Keratinocyte (primary cell): ENCODE data around the gene LRRC3B. TPM values are rescaled to one million over a fixed set of nuclear protein-coding genes. Genes with fewer than 3 reads are reported as not detected.

Source experiments
- DNase-seq: peaks from one replicate; pipeline ENCODE4 v3.0.0-alpha.2; 2011; ENCODE audit warnings: low read depth, missing footprints, low spot score
- FAIRE-seq: peaks from 2 replicates; lab custom pipeline; 2011; peaks lifted over from hg19 to GRCh38; lab: Jason Lieb, UNC
- H2AFZ ChIP-seq: 2 replicates; pipeline ENCODE4 v1.6.0; 2012; ENCODE audit warnings: low read length, control low read depth, inconsistent platforms; ENCODE audit not compliant: control insufficient read depth
- H3K27ac ChIP-seq: 2 replicates; pipeline ENCODE4 v1.5.1; 2011; ENCODE audit warnings: low read length; ENCODE audit not compliant: control insufficient read depth, insufficient read depth
- H3K27me3 ChIP-seq: 3 replicates; pipeline ENCODE4 v1.6.0; 2011; ENCODE audit warnings: low read length; ENCODE audit not compliant: control insufficient read depth, insufficient read depth; ENCODE audit errors: extremely low read depth
- H3K36me3 ChIP-seq, 2 experiments: 2 replicates in 1 of 2; 3 replicates in 1 of 2; pipeline ENCODE4 v1.5.1; 2011; ENCODE audit warnings: low read length in 2 of 2, mild to moderate bottlenecking in 1 of 2; ENCODE audit not compliant: control insufficient read depth in 2 of 2, insufficient read depth in 2 of 2; ENCODE audit errors: extremely low read depth in 1 of 2
- H3K4me1 ChIP-seq: 3 replicates; pipeline ENCODE4 v1.5.1; 2011; ENCODE audit warnings: low read length; ENCODE audit not compliant: control insufficient read depth, insufficient read depth; ENCODE audit errors: extremely low read depth
- H3K4me2 ChIP-seq: 3 replicates; pipeline ENCODE4 v1.6.0; 2011; ENCODE audit warnings: low read depth, low read length; ENCODE audit not compliant: control insufficient read depth, insufficient read depth; ENCODE audit errors: extremely low read depth
- H3K4me3 ChIP-seq, 3 experiments: fragments of 200-600 bp in 1 of 3; sonication (generic) in 1 of 3; 2 replicates in 2 of 3; 3 replicates in 1 of 3; pipeline ENCODE4 v1.5.1; 2011 to 2016; ENCODE audit warnings: low read length in 3 of 3, mild to moderate bottlenecking in 3 of 3, control low read depth in 2 of 3, inconsistent platforms in 1 of 3, low read depth in 1 of 3, mixed read lengths in 1 of 3, mixed run types in 1 of 3, moderate library complexity in 1 of 3; ENCODE audit not compliant: control insufficient read depth in 2 of 3, insufficient read depth in 2 of 3; ENCODE audit errors: extremely low read depth in 1 of 3
- H3K79me2 ChIP-seq: 2 replicates; pipeline ENCODE4 v1.6.0; 2012; ENCODE audit warnings: low read length; ENCODE audit not compliant: control insufficient read depth, insufficient read depth
- H3K9ac ChIP-seq: 3 replicates; pipeline ENCODE4 v1.6.0; 2011; ENCODE audit warnings: low read length; ENCODE audit not compliant: control insufficient read depth, insufficient read depth; ENCODE audit errors: extremely low read depth
- H3K9me1 ChIP-seq: 3 replicates; pipeline ENCODE4 v1.6.0; 2011; ENCODE audit warnings: low read length; ENCODE audit not compliant: control insufficient read depth, insufficient read depth; ENCODE audit errors: extremely low read depth
- H3K9me3 ChIP-seq: 2 replicates; pipeline ENCODE4 v1.5.1; 2012; ENCODE audit warnings: low read depth, low read length; ENCODE audit not compliant: control insufficient read depth
- H4K20me1 ChIP-seq: 3 replicates; pipeline ENCODE4 v1.6.0; 2011; ENCODE audit warnings: low read length; ENCODE audit not compliant: control insufficient read depth, insufficient read depth; ENCODE audit errors: extremely low read depth
- EZH2 ChIP-seq: IDR thresholded peaks from one replicate; pipeline ENCODE4 v1.6.1; 2012; ENCODE audit warnings: inconsistent platforms, mild to moderate bottlenecking, low read length, moderate library complexity
- dilution Hi-C: fragments of 300-500 bp; cut with MboI; formaldehyde crosslinking; loops from one replicate; pipeline ENCODE4 v1.7.0; 2020; ENCODE audit warnings: low sequenced_read_pairs; ENCODE audit not compliant: extremely low pct_ligation_motif_present
- polyA plus RNA-seq, 5 experiments: library from polyadenylated mRNA; depleted of rRNA in 3 of 5; stranded (reverse) in 3 of 5; stranded (forward) in 1 of 5; unstranded in 1 of 5; fragments of >200 nt; gene quantifications; 1 replicate in 1 of 5; 2 replicates in 3 of 5; 3 replicates in 1 of 5; pipeline versions ENCODE4 v1.2.1 to v1.2.3, GENCODE V29; 2011 to 2012; ENCODE audit warnings: missing spikeins in 2 of 5, low read depth in 1 of 5, low replicate concordance in 1 of 5
- TF ChIP-seq, protein P1 (sequence below), 3 experiments: IDR thresholded peaks in 1 of 3; conservative IDR thresholded peaks in 1 of 3; optimal IDR thresholded peaks in 1 of 3; 2 replicates in 2 of 3; 3 replicates in 1 of 3; pipeline versions ENCODE3 to v1.5.1; 2011; ENCODE audit warnings: low read length in 3 of 3, mild to moderate bottlenecking in 3 of 3, moderate library complexity in 2 of 3, control low read depth in 1 of 3, inconsistent platforms in 1 of 3; ENCODE audit not compliant: insufficient read depth in 2 of 3; ENCODE audit errors: extremely low read depth in 1 of 3

The LRRC3B gene
- polyA plus RNA-seq, 1 donor (not counting 4 experiments of a cell fraction or from before 2014, with no cell fraction given) = not detected

DNA sequence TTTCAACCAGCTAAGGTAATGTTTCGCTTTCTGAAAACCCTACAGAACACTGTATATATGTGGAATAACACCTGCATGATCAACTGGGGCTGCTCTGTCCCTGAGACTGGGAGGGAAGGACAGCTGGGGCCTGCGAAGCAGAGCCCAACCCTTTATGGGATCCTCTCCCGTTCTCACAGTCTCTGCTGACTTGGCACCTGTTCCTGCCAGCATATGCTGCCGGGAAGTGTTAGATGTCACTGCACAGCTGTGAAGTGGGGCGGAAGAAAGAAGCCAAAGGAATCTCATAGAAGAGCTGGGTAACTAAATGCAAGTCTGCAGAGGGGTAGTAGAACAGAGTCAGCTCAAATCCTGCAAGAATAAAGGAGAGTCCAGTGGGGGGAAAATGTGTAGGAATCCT is 29.6 kb downstream of the LRRC3B start:
- Histone ChIP-seq H4K20me1 (no peaks in the 10 kb centered on the region), H3K4me3 (no peak overlapping the region), H3K9ac (no peak overlapping the region), H3K36me3 (no peaks in the 10 kb centered on the region), H3K27ac (no peak overlapping the region), H3K9me1 (no peaks in the 10 kb centered on the region), H3K4me2 (no peak overlapping the region), H3K4me1 (peaks cover 6% of the 10 kb centered on the region), H2AFZ (no peak overlapping the region), H3K27me3 (no peaks in the 10 kb centered on the region), H3K9me3 (no peaks in the 10 kb centered on the region), H3K79me2 (no peaks in the 10 kb centered on the region)
- FAIRE-seq = no peak
- dilution Hi-C loops = no loop called here
- TF ChIP-seq, protein P1, sequence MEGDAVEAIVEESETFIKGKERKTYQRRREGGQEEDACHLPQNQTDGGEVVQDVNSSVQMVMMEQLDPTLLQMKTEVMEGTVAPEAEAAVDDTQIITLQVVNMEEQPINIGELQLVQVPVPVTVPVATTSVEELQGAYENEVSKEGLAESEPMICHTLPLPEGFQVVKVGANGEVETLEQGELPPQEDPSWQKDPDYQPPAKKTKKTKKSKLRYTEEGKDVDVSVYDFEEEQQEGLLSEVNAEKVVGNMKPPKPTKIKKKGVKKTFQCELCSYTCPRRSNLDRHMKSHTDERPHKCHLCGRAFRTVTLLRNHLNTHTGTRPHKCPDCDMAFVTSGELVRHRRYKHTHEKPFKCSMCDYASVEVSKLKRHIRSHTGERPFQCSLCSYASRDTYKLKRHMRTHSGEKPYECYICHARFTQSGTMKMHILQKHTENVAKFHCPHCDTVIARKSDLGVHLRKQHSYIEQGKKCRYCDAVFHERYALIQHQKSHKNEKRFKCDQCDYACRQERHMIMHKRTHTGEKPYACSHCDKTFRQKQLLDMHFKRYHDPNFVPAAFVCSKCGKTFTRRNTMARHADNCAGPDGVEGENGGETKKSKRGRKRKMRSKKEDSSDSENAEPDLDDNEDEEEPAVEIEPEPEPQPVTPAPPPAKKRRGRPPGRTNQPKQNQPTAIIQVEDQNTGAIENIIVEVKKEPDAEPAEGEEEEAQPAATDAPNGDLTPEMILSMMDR (optimal IDR thresholded peaks at IDR 0.05 in 1 of 3, IDR thresholded peaks at IDR 0.05 in 1 of 3, conservative IDR thresholded peaks at IDR 0.05 in 1 of 3; ENCODE audit: extremely low read depth in 1 of 3, insufficient read depth in 2 of 3, low read length in 3 of 3) = no peak
- no peak for TF ChIP-seq EZH2
- no peak for DNase-seq

DNA sequence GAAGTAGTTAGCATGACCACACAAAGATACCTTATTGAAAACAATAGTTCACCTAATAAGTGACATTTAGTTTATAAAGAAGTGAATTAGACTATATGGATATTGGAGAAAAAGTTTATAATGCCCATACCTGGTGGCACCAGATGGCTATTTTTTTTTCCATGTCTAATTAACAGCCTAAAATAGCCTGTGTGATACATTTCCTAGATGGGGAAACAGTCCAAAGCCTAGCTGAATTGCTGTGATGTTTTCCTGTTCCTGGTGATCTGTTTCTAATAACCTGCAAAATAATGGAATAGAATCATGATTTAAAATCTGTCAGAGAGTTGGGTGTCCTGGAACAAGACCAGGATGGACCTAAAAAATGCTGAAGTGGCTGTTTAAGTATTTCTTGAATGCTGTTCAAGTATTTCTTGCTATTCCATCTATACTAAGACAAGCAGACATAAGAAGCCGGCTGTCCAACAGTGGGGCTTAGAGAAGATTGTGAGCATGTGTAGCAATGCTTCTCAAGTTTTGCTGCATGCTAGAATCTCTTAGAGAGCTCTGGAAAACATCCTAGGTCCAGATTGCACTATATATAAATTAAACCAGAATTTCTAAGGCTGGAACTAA is 31.3 kb downstream of the LRRC3B start:
- Histone ChIP-seq H2AFZ (no peak overlapping the region), H3K79me2 (no peaks in the 10 kb centered on the region), H3K36me3 (no peaks in the 10 kb centered on the region), H4K20me1 (no peaks in the 10 kb centered on the region), H3K4me1 (peaks cover 6% of the 10 kb centered on the region), H3K27ac (no peak overlapping the region), H3K9me3 (no peaks in the 10 kb centered on the region), H3K4me2 (no peak overlapping the region), H3K9ac (no peak overlapping the region), H3K27me3 (no peaks in the 10 kb centered on the region), H3K4me3 (no peak overlapping the region), H3K9me1 (no peaks in the 10 kb centered on the region)
- no peak for DNase-seq
- FAIRE-seq = no peak
- TF ChIP-seq, protein P1 (optimal IDR thresholded peaks at IDR 0.05 in 1 of 3, IDR thresholded peaks at IDR 0.05 in 1 of 3, conservative IDR thresholded peaks at IDR 0.05 in 1 of 3; ENCODE audit: extremely low read depth in 1 of 3, insufficient read depth in 2 of 3, low read length in 3 of 3) = no peak
- no peak for TF ChIP-seq EZH2
- dilution Hi-C loops = no loop called here
